ENCODE data around the gene FOXP2.

DNA sequence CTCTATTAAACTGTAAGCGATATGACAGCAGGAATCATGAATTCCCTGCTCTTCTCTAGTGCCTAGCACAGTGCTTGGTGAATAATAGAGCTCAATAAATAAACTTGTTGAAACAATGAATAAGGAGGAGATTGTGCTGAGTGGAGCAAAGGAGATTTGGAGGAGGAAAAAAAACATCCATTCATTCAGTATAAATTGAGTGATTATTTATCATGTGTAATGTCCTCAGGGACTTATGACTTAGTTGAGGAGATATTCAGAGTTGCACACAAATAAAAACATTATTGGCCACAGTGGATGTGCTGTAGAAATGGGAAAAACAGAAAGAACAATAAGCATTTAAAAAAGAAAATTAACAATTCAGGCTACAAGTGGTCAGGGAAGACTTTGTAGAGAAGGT lies 125.7 kb downstream of the FOXP2 start:
- TF ChIP-seq, protein P1, sequence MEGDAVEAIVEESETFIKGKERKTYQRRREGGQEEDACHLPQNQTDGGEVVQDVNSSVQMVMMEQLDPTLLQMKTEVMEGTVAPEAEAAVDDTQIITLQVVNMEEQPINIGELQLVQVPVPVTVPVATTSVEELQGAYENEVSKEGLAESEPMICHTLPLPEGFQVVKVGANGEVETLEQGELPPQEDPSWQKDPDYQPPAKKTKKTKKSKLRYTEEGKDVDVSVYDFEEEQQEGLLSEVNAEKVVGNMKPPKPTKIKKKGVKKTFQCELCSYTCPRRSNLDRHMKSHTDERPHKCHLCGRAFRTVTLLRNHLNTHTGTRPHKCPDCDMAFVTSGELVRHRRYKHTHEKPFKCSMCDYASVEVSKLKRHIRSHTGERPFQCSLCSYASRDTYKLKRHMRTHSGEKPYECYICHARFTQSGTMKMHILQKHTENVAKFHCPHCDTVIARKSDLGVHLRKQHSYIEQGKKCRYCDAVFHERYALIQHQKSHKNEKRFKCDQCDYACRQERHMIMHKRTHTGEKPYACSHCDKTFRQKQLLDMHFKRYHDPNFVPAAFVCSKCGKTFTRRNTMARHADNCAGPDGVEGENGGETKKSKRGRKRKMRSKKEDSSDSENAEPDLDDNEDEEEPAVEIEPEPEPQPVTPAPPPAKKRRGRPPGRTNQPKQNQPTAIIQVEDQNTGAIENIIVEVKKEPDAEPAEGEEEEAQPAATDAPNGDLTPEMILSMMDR (conservative IDR thresholded peaks at IDR 0.05) = no peak
- no peak for TF ChIP-seq ZFX (IDR thresholded peaks at IDR 0.05)
